NCI-H2107 (cell line): ENCODE data around the gene EWSR1.

Experiments
- DNase-seq: peaks from one replicate; lab custom pipeline; 2025; lab: John Stamatoyannopoulos, UW

The EWSR1 gene

GRCh38 chr22:29251265-29251664 is 16.8 kb upstream of the EWSR1 start:
- DNase-seq, result no peak

- DNase-seq, result no peak
Observed at GRCh38 chr22:29251981-29252911, 15.8 kb upstream of the EWSR1 start.

DNA sequence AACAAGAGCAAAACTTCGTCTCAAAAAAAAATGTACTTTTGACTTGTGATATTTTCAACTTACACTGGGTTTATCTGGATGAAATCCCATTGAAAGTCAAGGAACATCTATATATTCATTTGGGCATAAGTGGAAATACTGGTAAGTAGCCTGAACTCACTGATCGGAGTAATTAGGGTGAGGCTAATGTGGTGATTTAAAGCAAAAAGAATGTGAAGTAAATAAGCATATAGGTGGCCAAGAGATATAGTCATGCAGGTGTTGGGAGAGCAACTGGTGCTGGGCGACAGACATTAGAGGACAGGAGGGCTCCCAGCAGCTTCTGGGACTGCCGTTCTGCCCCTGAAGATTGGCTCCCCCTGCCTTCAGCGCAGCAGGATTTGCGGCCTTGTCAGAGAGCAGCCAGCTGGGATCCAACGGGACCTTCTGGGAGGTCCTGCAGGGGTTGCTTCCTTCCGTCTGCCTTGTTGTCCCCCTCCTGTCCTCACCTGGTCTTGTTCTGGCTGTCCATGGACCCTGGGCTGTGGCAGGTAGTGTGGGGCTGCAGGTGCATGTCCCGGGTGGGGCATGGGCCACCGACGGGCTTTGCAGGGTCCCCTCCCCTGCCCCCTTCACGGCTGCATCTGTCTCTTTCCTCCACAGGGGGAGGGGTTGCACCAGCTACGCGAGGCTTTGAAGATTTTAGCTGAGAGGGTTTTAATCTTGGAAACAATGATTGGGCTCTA is 14.3 kb upstream of the EWSR1 start:
- no peak for DNase-seq

DNA sequence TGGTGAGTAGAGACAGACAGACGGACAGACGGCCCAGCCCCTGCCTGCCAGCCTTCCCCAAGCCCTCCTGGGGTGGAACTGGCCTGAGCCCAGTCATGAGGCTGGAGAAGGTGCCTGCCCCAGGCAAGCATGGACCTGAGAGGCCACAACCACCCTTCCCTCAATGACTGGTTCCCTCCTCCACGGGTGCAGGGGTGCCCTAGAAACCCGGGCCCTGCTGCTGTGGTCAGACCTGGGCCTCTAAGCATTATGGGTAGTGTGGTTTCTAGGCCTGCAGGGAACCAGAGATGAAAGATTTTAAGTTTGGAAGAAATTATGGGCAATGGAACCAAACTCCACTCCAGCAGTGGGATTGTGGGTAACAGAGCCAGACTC is 13.8 kb upstream of the EWSR1 start:
- DNase-seq, result no peak

DNA sequence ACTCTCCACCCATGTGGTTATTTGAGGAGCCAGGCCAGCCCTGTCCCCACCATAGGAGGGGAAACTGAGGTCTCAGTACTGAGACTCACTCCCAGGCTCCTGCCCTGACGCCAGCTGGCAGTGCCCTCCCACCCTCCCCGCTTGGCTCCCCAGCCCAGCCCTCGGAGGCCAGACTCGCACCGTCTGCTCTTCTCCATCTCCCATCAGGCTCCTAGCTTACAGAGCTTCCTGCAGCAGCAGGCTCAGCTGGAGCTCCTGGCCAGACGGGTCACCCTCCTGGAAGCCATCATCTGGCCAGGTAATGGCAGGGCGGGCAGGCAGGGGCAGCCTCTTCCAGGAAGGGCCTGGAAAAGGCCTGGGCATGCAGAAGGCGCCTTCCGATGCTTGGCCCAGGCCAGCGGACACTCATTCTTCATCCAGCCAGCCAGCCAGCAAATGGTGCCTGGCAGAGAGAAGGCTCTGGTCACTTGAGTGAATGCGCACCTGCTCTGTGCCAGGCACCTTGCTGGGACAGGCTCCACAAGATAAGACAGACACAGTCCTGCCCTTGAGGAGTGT is 12.9 kb upstream of the EWSR1 start:
- DNase-seq, result no peak

DNA sequence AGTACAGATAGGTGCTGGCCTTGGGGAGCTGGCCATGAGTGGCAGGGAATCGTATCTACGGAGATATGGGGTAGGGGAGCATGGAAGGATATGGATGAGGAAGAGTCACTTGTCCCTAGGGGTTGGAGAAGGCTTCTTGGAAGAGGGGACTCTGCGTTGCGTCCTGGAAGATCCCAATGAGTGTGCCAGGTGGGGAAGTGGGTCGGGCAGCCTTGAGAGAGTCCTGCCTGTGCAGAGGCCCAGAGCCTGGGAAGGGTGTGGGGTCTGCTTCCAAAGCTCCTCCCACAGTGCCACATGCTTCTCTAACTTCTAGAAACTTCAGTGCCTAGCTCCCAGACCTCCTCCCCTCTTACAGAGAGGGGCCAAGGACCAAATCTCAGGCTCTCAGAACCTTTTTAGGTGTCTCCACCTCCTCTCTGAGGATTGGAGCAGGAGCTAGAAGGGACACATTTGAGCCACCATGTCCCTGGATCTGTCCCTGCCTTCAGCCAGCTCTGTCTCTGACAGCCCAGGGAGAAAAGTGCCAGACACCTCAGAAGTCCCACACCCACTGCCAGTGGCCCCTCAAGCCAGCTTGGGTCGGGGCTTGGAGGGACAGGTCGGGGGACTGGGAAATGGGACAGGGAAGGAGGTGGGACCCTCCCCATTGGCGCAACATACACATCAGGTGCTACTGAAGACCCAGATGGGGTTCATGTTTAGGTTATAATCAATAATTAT is 11.3 kb upstream of the EWSR1 start:
- DNase-seq, result no peak

- no peak for DNase-seq
Observed at GRCh38 chr22:29257751-29258181, 10.3 kb upstream of the EWSR1 start.

DNA sequence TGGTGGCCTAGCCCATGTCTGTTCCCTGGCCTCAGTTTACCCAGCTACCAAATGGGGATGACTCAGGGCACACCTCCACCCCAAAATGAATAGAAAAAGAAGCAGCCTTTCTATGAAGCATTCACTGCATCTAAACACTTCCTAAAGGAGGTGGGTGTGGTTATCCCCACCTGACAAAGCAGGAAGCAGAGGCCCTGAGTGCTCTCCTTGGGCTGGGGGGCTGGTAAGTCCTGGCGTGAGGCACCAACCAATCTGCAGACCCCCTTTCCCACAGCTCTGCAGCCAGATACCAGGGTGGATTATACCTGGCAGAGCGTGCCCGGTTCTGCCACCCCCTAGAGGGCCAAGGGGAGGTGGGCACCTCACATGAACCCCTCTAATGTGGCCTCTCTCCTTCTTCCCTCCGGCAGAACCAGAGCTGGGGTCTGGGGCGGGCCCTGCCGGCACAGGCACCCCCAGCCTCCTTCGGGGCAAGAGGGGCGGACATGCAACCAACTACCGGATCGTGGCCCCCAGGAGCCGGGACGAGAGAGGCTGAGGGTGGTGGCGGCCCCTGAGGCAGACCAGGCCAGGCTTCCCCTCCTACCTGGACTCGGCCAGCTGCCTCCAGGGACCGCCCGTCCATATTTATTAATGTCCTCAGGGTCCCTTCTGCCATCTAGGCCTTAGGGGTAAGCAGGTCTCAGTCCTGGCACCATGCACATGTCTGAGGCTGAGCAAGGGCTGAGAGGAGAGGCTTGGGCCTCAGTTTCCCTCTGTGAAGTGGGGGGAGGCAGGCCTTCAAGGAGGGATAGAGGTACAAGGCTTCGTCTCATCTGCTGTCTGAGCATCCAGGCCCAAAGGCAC is 9.4 kb upstream of the EWSR1 start:
- no peak for DNase-seq

- DNase-seq, result no peak
Observed at GRCh38 chr22:29259253-29259899, 8.7 kb upstream of the EWSR1 start.

DNA sequence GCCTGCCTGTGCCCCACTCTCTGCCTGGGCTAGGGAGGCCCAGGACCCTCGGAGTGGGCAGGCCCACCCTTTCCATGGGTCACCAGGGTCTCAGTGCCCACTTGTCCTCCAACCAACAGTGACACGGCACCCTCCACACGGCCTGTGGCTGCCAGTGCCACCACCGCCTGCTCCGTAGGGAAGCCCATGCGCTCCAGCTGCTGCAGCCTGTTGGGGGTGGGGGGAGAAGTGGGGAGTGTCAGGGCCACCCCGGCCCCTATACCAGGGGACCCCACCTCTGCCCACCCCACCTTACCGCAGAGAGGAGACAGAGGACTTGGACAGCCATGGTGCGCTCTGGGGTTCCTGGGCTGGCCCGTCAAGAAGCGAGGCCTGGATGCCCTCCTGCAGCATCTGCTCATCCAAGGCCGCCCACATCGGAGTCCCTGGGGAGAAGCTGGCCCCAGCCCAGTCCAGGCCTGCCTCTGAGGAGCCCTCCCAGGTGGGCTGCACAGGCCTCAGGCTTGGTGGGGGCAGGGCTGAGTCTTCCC is 8.0 kb upstream of the EWSR1 start:
- no peak for DNase-seq

- DNase-seq, result no peak
Observed at GRCh38 chr22:29260601-29261315, 7.3 kb upstream of the EWSR1 start.

DNA sequence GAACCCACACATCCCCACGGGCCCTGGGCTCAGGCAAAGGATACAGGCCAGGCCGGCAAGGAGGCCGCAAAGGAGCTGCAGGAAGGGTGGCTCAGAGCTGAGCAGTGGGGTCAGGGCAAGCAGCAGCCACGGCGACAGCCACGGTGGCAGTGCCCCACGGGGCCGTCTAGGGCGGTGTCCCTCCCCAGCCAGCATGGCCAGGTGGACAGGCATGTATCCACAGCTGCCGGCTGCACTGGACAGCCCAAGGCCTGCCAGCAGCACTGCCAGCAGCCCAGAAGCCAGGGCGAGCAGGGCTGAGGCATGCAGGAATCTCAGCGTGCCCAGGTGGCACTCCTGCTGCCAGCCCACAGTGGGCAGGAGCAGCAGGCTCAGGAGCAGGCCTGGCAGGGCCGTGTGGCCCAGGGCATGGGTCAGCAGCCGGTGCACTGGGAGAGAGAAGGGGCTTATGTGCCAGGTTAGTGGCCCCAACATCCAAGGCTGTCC is 4.2 kb upstream of the EWSR1 start:
- DNase-seq, result no peak

DNA sequence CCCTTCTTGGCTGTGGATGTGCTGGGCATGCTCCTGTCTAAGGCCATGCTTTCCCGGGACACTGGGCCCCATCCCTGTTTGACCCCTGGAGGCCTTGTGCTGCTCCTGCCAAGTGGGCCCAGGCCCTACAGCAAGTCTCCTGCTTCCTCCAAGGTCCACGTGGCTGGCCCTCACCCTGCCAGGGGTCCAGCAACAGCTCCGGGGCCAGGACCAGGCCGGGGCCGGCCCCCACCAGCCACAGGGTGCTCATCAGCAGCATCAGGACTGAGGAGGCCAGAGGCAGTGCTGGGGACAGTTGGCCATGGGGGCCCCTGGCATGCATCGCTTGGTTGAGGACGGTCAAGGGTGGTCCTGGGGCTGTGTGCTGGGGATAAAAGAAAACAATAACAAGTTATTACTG is 2.8 kb upstream of the EWSR1 start:
- no peak for DNase-seq

DNA sequence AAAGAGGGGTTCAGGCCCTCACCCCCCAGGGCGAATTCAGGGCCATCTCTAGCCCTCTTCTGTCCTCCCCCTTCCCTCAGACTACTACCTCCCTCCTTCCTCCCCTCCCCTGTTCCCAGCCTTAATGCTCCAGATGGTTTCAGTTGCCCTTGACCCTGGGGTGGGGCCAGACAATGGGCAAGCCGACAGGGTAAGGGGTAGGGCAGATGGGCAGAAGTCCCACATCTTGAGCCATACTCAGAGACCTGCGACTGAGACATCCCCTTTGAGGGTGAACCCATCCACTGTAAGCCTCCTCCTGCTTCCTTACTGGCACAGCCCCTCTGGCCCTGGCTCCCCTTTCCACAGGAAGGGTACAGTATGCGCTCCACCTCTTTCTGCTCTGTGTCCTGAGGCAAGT is 2.1 kb upstream of the EWSR1 start:
- DNase-seq, result no peak

- no peak for DNase-seq
Observed at GRCh38 chr22:29266564-29267461, 1.3 kb upstream of the EWSR1 start.

DNA sequence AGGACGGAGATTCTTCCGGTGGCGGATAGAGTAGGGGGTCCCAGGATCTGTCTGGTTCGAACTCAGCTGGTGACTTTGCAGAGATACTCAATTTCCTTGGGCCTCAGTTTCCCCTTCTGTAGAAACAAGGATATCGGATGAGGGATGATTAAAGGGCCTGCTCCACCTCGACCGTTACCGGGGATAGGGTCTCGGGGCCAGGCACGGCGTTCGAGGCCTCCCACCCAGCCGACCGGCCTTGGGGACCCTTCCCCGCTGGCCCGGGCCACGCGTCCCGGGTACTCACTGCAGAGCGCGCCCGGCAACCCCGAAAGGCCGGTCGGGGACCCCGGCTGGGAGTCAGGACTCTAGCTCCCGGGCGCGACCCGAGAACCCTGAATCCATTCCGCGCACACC is 608 bp upstream of the EWSR1 start:
- no peak for DNase-seq

- DNase-seq, result no peak
Observed at GRCh38 chr22:29268511-29269229, 602 bp downstream of the EWSR1 start.

- DNase-seq, result no peak
Observed at GRCh38 chr22:29269230-29269604, 1.1 kb downstream of the EWSR1 start.
